GM04503 (cell line): Measurements from ENCODE around the gene CHCHD6.
"Not testable (repeated sequence)": the region's sequence is repeated elsewhere in the genome, so short reads cannot be mapped to it uniquely, and the experiment has no call there.

ENCODE experiments used
- DNase-seq: peaks from one replicate; pipeline ENCODE4 v3.0.0-alpha.2; 2012; ENCODE audit warnings: low read depth

The CHCHD6 gene

DNA sequence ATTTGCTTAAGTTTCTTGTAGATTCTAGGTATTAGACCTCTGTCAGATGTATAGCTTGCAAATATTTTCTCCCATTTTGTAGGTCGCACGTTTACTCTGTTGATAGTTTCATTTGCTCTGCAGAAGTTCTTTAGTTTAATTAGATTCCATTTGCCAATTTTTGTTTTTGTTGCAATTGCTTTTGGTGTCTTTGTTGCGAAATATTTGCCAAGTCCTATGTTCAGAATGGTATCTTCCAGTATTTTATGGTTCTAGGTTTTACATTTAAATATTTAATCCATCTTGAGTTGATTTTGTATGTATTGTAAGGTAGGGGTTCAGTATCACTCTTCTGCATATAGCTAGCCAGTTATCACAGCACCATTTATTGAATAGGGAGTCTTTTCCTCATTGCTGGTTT, 64.9 kb downstream of the CHCHD6 start:
- no peak for DNase-seq

- DNase-seq = no peak
These were observed 66.1 kb downstream of the CHCHD6 start for GRCh38 chr3:126770096-126770495.

GRCh38 chr3:126773167-126773566, 69.1 kb downstream of the CHCHD6 start:
- DNase-seq = no peak

- no peak for DNase-seq
These were observed 69.7 kb downstream of the CHCHD6 start for GRCh38 chr3:126773783-126774182.

- no peak for DNase-seq
These were observed 73.3 kb downstream of the CHCHD6 start for GRCh38 chr3:126777366-126777765.

- DNase-seq = no peak
These were observed 76.6 kb downstream of the CHCHD6 start for GRCh38 chr3:126780666-126781065.

- no peak for DNase-seq
These were observed 77.4 kb downstream of the CHCHD6 start for GRCh38 chr3:126781406-126781805.

GRCh38 chr3:126781889-126782491, 78.0 kb downstream of the CHCHD6 start:
- DNase-seq = peak; percentile 84

GRCh38 chr3:126782536-126782935, 78.5 kb downstream of the CHCHD6 start:
- DNase-seq = peak; percentile 89

DNA sequence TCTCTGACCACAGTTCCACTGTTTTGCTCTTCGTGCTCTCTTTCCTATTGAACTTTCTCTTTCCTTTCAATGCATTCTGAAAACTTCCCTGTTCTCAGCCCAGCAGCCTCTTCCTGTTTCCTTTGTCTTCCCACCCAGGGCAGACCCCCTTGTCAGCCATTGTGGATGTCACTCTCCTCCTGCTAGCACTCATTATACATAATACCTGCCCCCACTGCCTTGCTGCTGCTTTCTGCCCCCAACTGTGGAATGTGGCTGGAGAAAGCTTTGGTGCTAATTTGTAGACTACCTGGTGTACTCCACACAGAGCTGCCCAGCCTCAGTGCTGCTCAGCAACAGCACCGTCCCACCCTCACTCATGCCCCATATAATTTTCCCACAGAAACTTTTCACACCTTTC, 80.2 kb downstream of the CHCHD6 start:
- DNase-seq = no peak

DNA sequence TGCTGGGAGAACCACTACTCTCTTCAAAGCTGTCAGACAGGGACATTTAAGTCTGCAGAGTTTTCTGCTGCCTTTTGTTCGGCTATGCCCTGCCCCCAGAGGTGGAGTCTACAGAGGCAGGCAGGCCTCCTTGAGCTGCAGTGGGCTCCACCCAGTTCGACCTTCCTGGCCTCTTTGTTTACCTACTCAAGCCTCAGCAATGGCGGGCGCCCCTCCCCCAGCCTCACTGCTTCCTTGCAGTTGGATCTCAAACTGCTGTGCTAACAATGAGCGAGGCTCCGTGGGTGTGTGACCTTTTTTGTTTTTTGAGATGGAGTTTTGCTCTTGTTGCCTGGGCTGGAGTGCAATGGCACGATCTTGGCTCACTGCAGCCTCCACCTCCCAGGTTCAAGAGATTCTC, 87.3 kb downstream of the CHCHD6 start:
- DNase-seq = not testable (repeated sequence)

DNA sequence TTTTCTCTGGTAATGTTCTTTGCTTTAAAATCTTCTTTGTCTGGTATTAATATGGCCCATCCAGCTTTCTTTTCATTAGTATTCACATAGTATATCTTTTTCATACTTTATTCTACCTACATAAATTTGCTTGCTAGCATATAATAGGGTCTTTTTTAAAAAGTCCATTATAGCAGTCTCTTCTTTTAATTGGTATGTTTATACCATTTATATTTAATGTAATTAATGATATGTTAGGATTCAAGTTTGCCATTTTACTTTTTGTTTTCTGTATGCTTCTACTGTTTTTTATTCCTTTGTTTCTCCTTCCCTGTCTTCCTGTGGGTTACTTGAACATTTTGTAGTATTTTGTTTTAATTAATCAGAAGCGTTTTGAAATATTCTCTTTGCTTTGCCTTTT, 89.0 kb downstream of the CHCHD6 start:
- DNase-seq = no peak

DNA sequence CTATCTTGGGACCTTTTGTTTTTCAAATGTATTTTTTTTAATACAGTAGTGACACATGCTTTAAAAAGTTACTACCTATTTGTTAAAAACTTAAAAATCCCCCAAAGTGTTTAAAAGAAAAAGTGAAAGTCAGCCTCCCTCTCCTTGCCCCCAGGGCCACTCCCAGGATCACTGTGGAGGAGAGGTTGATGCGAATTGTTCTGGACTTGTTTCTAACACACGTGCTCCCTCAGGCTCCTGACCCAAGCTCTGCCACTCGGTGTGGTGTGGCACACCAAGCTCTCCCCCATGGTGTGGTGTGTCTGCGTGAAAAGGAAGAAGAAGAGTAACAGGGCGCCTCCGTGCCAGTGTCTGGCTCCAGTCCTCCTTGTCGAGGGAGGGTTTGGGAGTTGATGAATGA, 93.5 kb downstream of the CHCHD6 start:
- DNase-seq = no peak

DNA sequence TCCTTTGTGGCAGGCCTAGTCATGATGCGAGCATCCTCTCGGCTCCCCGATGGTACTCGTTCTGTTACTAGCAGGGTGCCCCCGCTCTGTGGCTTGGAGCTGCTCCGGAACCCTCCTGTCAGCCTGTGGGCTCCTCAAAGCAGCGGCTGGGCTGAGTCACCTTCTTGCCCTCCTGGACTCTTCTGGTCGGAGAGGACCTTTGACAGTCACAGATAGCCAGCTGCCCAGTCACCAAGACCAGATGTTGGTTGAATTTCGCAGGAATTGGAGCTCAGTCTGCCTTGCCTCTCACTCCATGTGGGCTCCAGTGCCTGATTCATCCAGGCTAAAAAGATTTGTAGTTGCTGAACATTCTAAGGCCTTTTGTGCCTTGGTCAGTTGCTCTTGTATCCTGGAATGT, 94.5 kb downstream of the CHCHD6 start:
- DNase-seq = no peak

GRCh38 chr3:126799099-126799498, 95.1 kb downstream of the CHCHD6 start:
- no peak for DNase-seq

DNA sequence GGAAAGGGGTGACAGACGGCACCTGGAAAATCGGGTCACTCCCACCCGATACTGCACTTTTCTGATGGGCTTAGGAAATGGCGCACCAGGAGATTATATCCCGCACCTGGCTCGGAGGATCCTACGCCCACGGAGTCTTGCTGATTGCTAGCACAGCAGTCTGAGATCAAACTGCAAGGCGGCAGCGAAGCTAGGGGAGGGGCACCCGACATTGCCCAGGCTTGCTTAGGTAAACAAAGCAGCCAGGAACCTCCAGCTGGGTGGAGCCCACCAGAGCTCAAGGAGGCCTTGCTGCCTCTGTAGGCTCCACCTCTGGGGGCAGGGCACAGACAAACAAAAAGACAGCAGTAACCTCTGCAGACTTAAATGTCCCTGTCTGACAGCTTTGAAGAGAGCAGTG, 97.3 kb downstream of the CHCHD6 start:
- not testable (repeated sequence) for DNase-seq

- no peak for DNase-seq
These were observed 103.8 kb downstream of the CHCHD6 start for GRCh38 chr3:126807795-126808194.

DNA sequence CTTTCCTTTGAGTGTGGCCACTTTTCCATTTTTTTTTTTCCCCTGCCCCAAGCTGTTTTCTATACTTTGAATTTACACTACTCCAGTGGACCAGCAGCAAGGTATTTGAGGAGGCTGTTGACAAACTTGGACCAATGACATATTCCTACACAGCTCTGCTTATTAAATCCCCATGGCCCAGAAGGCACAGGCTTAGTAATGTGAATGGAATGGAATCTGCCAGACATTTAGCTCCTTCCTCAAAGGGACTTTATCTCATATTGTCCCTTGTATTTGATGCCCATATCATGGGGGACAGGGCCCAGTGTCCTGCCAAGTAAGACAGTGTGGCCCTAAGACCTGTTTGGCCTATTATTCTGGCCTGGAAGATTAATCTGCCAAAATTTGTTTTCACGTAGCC, 107.5 kb downstream of the CHCHD6 start:
- peak; percentile 47 for DNase-seq

- DNase-seq = no peak
These were observed 112.3 kb downstream of the CHCHD6 start for GRCh38 chr3:126816298-126816697.

DNA sequence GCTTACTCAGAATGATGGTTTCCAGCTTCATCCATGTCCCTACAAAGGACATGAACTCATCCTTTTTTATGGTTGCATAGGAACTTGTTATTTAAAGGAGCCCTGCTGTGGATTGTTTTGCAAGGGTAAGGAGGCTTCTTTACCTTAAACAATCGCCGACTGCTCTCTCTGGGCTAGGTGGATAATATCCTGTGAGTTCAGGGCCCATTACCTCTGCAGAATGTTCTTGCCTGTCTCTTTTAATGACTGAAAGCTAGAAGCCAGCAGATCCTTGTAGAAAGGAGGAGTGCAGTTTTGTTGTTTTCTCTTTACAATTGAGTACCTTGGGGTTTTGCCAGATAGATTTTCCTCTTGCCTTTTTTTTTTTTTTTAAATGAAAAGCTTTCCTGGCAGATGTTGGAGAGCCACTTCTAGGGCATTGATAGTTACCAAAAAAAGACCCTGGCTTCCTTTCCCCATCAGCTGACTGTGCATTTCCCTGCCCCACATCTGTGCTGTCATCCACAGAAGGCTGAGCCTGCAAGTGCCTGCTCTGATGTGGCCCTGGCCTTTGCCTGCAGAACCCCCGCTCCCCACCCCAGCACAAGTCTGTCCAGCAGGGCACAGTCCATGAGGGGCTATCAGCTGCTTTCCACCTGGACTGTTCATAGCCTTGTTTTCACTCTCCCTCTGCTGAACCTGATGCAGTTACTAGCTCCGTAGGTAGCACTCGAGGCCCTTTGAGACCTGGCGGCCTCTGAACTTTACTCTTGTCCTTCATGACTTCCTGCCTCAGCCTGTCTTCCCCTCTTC, 113.1 kb downstream of the CHCHD6 start:
- no peak for DNase-seq

DNA sequence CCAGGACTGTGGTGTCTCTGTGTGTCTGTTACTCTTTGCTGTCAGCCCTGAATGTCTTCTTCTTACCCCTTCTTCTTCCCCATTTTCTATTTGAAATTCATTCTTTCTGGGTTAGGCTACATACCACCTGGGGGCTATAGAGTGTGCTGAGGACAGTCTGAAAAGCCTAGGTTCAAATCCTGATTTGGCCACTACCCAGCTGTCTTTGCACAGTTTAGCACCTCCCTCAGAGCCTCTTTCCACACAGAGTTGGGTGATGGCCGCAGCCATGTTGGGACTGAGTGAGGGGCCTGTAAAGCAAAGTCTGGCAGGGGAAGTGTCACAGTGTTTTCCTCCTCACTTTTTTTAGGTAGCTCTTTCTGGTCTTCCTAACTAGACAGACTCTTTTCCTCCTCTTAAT, 113.7 kb downstream of the CHCHD6 start:
- DNase-seq = no peak

DNA sequence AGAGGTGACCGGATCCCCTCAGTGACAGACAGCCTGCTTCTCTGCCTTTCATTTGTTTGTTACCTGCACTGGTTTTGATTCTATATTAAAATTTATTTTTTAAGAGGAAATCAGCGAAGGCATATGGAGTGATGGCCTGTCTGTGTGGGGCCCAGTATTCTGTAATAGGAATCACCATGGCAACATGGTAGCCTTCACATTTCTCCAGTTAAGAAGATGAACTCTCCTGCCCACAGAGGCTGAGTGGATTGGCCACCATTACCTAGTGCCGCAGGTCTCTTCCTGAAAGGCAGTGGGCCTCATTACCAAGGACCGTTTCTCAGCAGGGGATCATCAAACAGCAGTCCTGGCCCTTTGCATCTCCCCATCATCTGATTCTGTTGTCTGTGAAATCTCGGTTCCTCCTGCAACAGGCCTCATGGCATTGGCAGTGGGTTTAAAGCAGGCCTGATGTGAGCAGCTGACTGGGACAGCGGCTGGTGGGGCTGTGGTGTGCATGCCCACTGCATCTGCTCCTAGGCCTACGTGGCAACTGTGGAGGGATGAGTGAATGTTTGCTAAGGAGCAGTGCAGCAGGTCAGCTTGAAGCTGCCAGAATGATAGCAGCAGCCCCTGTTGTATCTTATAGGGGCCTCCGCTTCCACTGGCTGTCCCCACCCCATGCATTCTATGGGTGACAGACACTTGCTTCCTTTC, 114.5 kb downstream of the CHCHD6 start:
- no peak for DNase-seq

GRCh38 chr3:126826693-126827092, 122.7 kb downstream of the CHCHD6 start:
- DNase-seq = no peak
